RWPE2 (cell line): Measurements from ENCODE around the gene OGT.

Experiments
- ATAC-seq: fragments of 200-7000 bp; cut with Tn5 transposase; 3 replicates; pipeline ENCODE4 v1.9.1; 2021; ENCODE audit warnings: low read depth
- DNase-seq: peaks from one replicate; pipeline ENCODE4 v3.0.0-alpha.2; 2020; ENCODE audit warnings: low spot score
- H3K27ac ChIP-seq: fragments of 450-650 bp; 2 replicates; pipeline ENCODE4 v1.5.1; 2017; ENCODE audit warnings: mild to moderate bottlenecking; ENCODE audit not compliant: poor library complexity, severe bottlenecking
- H3K27me3 ChIP-seq: fragments of 250-450 bp; sonication (Bioruptor Pico); 2 replicates; pipeline ENCODE4 v1.5.1; 2021; ENCODE audit warnings: mild to moderate bottlenecking, moderate library complexity; ENCODE audit not compliant: insufficient read depth, poor library complexity, severe bottlenecking
- H3K36me3 ChIP-seq: fragments of 250-450 bp; sonication (Bioruptor Pico); 2 replicates; pipeline ENCODE4 v1.5.1; 2020; ENCODE audit warnings: low read depth, mild to moderate bottlenecking, moderate library complexity
- H3K4me1 ChIP-seq: fragments of 250-450 bp; sonication (Bioruptor Pico); 2 replicates; pipeline ENCODE4 v1.5.1; 2021; ENCODE audit warnings: mild to moderate bottlenecking, moderate library complexity; ENCODE audit not compliant: insufficient read depth, poor library complexity, severe bottlenecking
- H3K4me3 ChIP-seq: fragments of 250-450 bp; sonication (Bioruptor Pico); 2 replicates; pipeline ENCODE4 v1.5.1; 2021; ENCODE audit warnings: mild to moderate bottlenecking, moderate library complexity; ENCODE audit not compliant: severe bottlenecking
- H3K9me3 ChIP-seq: fragments of 250-450 bp; sonication (Bioruptor Pico); 2 replicates; pipeline ENCODE4 v1.5.1; 2021; ENCODE audit warnings: mild to moderate bottlenecking, moderate library complexity; ENCODE audit not compliant: severe bottlenecking
- CTCF ChIP-seq: fragments of 450-650 bp; IDR thresholded peaks from one replicate; pipeline ENCODE4 v1.5.1; 2017; ENCODE audit warnings: mild to moderate bottlenecking, moderate library complexity; ENCODE audit not compliant: poor library complexity, severe bottlenecking

OGT gene

GRCh38 chrX:71541210-71542022 lies 8.5 kb downstream of the OGT start:
- Histone ChIP-seq H3K36me3 (peaks cover 61% of the 10 kb centered on the region), H3K27ac (peak overlapping the region; percentile 72), H3K27me3 (no peaks in the 10 kb centered on the region), H3K9me3 (no peaks in the 10 kb centered on the region), H3K4me3 (no peak overlapping the region), H3K4me1 (peaks cover 30% of the 10 kb centered on the region)
- DNase-seq (no peak), ATAC-seq (peak; percentile 59)
- no peak for TF ChIP-seq CTCF

GRCh38 chrX:71542411-71542810 lies 9.5 kb downstream of the OGT start:
- Histone ChIP-seq H3K4me3 (no peak overlapping the region), H3K36me3 (peaks cover 66% of the 10 kb centered on the region), H3K27me3 (no peaks in the 10 kb centered on the region), H3K9me3 (no peaks in the 10 kb centered on the region), H3K4me1 (peaks cover 30% of the 10 kb centered on the region), H3K27ac (peak overlapping the region; percentile 72)
- ATAC-seq (no peak), DNase-seq (no peak)
- no peak for TF ChIP-seq CTCF

- DNase-seq (no peak), ATAC-seq (no peak)
- H3K4me1 ChIP-seq: peaks cover 30% of the 10 kb centered on the region
- H3K36me3 ChIP-seq: peaks cover 64% of the 10 kb centered on the region
- no peaks in the 10 kb centered on the region for H3K27me3 ChIP-seq
- H3K27ac ChIP-seq: peak overlapping the region; percentile 72
- H3K4me3 ChIP-seq: no peak overlapping the region
- no peaks in the 10 kb centered on the region for H3K9me3 ChIP-seq
- TF ChIP-seq CTCF: no peak
Observed at GRCh38 chrX:71542825-71543224, 9.9 kb downstream of the OGT start.

- ATAC-seq (peak; percentile 77), DNase-seq (no peak)
- no peak for TF ChIP-seq CTCF
- peaks cover 30% of the 10 kb centered on the region for H3K4me1 ChIP-seq
- no peaks in the 10 kb centered on the region for H3K9me3 ChIP-seq
- peak overlapping the region; percentile 72 for H3K27ac ChIP-seq
- H3K4me3 ChIP-seq: no peak overlapping the region
- H3K36me3 ChIP-seq: peaks cover 64% of the 10 kb centered on the region
- H3K27me3 ChIP-seq: no peaks in the 10 kb centered on the region
Observed at GRCh38 chrX:71543316-71543715, 10.4 kb downstream of the OGT start.

GRCh38 chrX:71545364-71545763 lies 12.5 kb downstream of the OGT start:
- H3K4me3 ChIP-seq: no peak overlapping the region
- no peaks in the 10 kb centered on the region for H3K9me3 ChIP-seq
- H3K4me1 ChIP-seq: peaks cover 30% of the 10 kb centered on the region
- H3K27me3 ChIP-seq: no peaks in the 10 kb centered on the region
- no peak overlapping the region for H3K27ac ChIP-seq
- H3K36me3 ChIP-seq: peaks cover 51% of the 10 kb centered on the region
- DNase-seq (no peak), ATAC-seq (no peak)
- TF ChIP-seq CTCF: no peak
